A549 (cell line): ENCODE data around the gene ZNF841.

ENCODE experiments used
- CTCF ChIP-seq: fragments of >200 bp; sonication (Bioruptor Twin); formaldehyde crosslinking; IDR thresholded peaks from 3 replicates; pipeline ENCODE4 v1.5.1; 2016
- ELK1 ChIP-seq: fragments of 150-350 bp; IDR thresholded peaks from 2 replicates; pipeline ENCODE4 v1.6.1; 2014; ENCODE audit warnings: low read depth, mild to moderate bottlenecking, low read length
- EP300 ChIP-seq, 2 experiments: fragments of >200 bp; sonication (Bioruptor Twin); formaldehyde crosslinking; IDR thresholded peaks; 2 replicates in 1 of 2; 3 replicates in 1 of 2; pipeline ENCODE4 v1.6.1; 2016 to 2017
- FOSL2 ChIP-seq, 2 experiments: fragments of 450-650 bp in 1 of 2; fragments of >200 bp in 1 of 2; sonication (Bioruptor Twin) in 1 of 2; formaldehyde crosslinking; IDR thresholded peaks; 2 replicates each; pipeline versions ENCODE4 v1.5.0 to v1.6.1; 2016 to 2020; ENCODE audit warnings: mild to moderate bottlenecking in 1 of 2, moderate library complexity in 1 of 2
- HDAC2 ChIP-seq: fragments of 200-600 bp; sonication (generic); IDR thresholded peaks from 2 replicates; pipeline ENCODE4 v1.6.1; 2016
- MYC ChIP-seq: IDR thresholded peaks from 2 replicates; pipeline ENCODE4 v1.6.1; 2012; ENCODE audit warnings: mild to moderate bottlenecking, inconsistent platforms, low read length, improper control_type of control experiment, borderline replicate concordance
- POLR2A ChIP-seq: IDR thresholded peaks from 2 replicates; pipeline ENCODE4 v1.6.1; 2012; ENCODE audit warnings: mild to moderate bottlenecking, low read length
- RCOR1 ChIP-seq: fragments of 150-350 bp; IDR thresholded peaks from 2 replicates; pipeline ENCODE4 v1.6.1; 2014; ENCODE audit warnings: antibody characterized with exemption, low read length, low read depth
- SMC3 ChIP-seq: fragments of >200 bp; sonication (Bioruptor Twin); formaldehyde crosslinking; IDR thresholded peaks from 3 replicates; pipeline ENCODE4 v1.6.1; 2018; ENCODE audit warnings: inconsistent platforms
- USF2 ChIP-seq: fragments of 450-650 bp; IDR thresholded peaks from 2 replicates; pipeline ENCODE4 v1.6.1; 2014; ENCODE audit warnings: antibody characterized with exemption

- no peak for TF ChIP-seq ELK1
- TF ChIP-seq HDAC2: no peak
- no peak for TF ChIP-seq CTCF
- no peak for TF ChIP-seq POLR2A
- no peak for TF ChIP-seq SMC3
- TF ChIP-seq RCOR1: no peak
- TF ChIP-seq USF2: no peak
- TF ChIP-seq EP300 (IDR thresholded peaks at IDR 0.05): no peak
- no peak for TF ChIP-seq MYC
- TF ChIP-seq FOSL2 (IDR thresholded peaks at IDR 0.05): no peak
- no peak for TF ChIP-seq FOSL2 (CRISPR knock-in tag; IDR thresholded peaks at IDR 0.05)
These were observed 15.2 kb upstream of the ZNF841 start for GRCh38 chr19:52110780-52111179.
